Right lobe of liver (tissue), 6 donors: ENCODE data around the gene PITX2. TPM values are rescaled to one million over a fixed set of nuclear protein-coding genes. Genes with fewer than 3 reads are reported as not detected.

Experiments used
- ATAC-seq, 4 donors: fragments of 200-7000 bp; cut with Tn5 transposase; one replicate each; pipeline ENCODE4 v1.9.1; 2020; ENCODE audit warnings: mild to moderate bottlenecking in 4 of 4, moderate library complexity in 4 of 4
- DNase-seq, 3 donors: peaks; one replicate each; pipeline ENCODE4 v3.0.0-alpha.2; 2020
- H3K27ac ChIP-seq, 3 donors: fragments of 200-600 bp; one replicate each; pipeline ENCODE4 v1.8.0; 2022
- H3K27me3 ChIP-seq, 2 donors: fragments of 200-600 bp; one replicate each; pipeline ENCODE4 v1.8.0; 2022
- H3K36me3 ChIP-seq, 4 donors: fragments of 200-600 bp; sonication (generic) in 1 of 4; one replicate each; pipeline versions ENCODE4 v1.5.1 to v1.8.0; 2017 to 2022; ENCODE audit warnings: control low read depth in 1 of 4
- H3K4me1 ChIP-seq, 4 donors: fragments of 200-600 bp; sonication (generic) in 1 of 4; one replicate each; pipeline versions ENCODE4 v1.5.1 to v1.8.0; 2017 to 2022; ENCODE audit warnings: control low read depth in 1 of 4
- H3K4me3 ChIP-seq, 3 donors: fragments of 200-600 bp; one replicate each; pipeline ENCODE4 v1.8.0; 2022
- H3K9me3 ChIP-seq, 4 donors: fragments of 200-600 bp; sonication (generic) in 1 of 4; one replicate each; pipeline versions ENCODE4 v1.5.1 to v1.8.0; 2017 to 2022; ENCODE audit warnings: control low read depth in 1 of 4
- POLR2A ChIP-seq: fragments of 450-650 bp; IDR thresholded peaks from one replicate; pipeline ENCODE4 v1.6.1; 2017; ENCODE audit warnings: antibody characterized with exemption, mild to moderate bottlenecking
- WGBS: methylation state at CpG from one replicate; pipeline ENCODE4 v1.1.6; 2018; ENCODE audit warnings: low coverage, low lambda C conversion rate; ENCODE audit not compliant: insufficient coverage; ENCODE audit errors: missing lambda C conversion rate; 5-methylcytosine and 5-hydroxymethylcytosine counted together
- intact Hi-C, 2 donors: fragments of 100-400 bp; cut with DNase I; formaldehyde crosslinking; loops; one replicate each; pipeline versions ENCODE4 v1.11.2 to v1.14.1; 2022
- total RNA-seq, 6 experiments: library from RNA; depleted of rRNA in 2 of 6; stranded (reverse); fragments of >200 nt in 2 of 6; fragmentation: NEBNext Ultra II Directional in 3 of 6; extraction: Animal tissue kit (Norgen Biotek cat#: 25700) in 3 of 6; gene quantifications; one replicate each; pipeline versions ENCODE4 v1.1.0 to v1.2.4, GENCODE V29; 2016 to 2023
- TF ChIP-seq, protein P1 (sequence below), 4 donors: fragments of 200-600 bp in 3 of 4; fragments of 450-650 bp in 1 of 4; IDR thresholded peaks; one replicate each; pipeline versions ENCODE4 v1.5.1 to v1.8.0; 2016 to 2022; ENCODE audit warnings: antibody characterized with exemption in 4 of 4, mild to moderate bottlenecking in 2 of 4
- donor health status: DM: no; HTN: yes; CAD: no.
- donor health status: DM: no; HTN: no; CAD: no.
- donor health status: DM: no; HTN: no; CAD: no.
- donor health status: DM: no; HTN: yes; CAD: no.
- donor health status: DM: no; HTN: yes; CAD: no.

PITX2 gene
- total RNA-seq, 6 experiments from 2014 or later: not detected

DNA sequence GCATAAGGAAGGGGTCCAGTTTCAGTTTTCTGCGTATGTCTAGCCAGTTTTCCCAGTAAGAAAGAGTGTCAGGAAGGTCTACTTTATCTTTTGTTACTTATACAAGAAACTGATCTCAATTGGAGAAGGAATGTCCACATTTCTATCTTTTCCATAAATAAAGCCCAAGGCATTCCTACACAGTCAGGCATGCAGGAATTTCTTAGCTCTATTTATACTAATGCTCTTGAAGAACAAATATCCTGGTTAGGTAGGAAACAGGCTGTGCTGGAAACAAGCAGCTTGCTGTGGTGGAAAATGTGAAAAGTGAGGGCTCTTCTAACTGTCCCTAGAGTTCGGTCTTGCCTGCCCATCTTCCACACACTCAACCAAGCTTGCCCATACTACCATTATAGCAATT is 37.9 kb upstream of the PITX2 start:
- no peak for ATAC-seq
- TF ChIP-seq POLR2A: no peak

DNA sequence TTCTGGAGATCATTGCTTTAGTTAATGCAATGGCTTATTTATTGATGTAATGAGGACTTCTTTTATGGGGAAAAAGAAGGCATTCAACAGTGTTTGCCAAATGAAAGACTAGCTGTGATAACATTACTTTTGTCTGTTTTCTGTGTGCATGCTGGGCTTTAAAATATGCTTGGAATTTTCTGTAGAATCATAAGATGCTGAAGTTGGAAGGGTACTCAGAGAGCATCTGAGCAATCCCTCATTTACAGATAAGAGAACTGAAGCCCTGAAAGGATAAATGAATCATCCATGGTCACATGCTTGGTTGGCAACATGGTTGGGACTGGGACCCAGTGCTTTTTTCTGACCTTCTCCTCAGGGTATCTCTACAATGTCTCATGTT is 31.4 kb upstream of the PITX2 start:
- Histone ChIP-seq H3K4me3 (no peak overlapping the region), H3K27me3 (no peaks in the 10 kb centered on the region), H3K4me1 (no peaks in the 10 kb centered on the region), H3K36me3 (no peaks in the 10 kb centered on the region), H3K27ac (no peak overlapping the region), H3K9me3 (no peaks in the 10 kb centered on the region)
- TF ChIP-seq POLR2A: no peak
- TF ChIP-seq, protein P1, sequence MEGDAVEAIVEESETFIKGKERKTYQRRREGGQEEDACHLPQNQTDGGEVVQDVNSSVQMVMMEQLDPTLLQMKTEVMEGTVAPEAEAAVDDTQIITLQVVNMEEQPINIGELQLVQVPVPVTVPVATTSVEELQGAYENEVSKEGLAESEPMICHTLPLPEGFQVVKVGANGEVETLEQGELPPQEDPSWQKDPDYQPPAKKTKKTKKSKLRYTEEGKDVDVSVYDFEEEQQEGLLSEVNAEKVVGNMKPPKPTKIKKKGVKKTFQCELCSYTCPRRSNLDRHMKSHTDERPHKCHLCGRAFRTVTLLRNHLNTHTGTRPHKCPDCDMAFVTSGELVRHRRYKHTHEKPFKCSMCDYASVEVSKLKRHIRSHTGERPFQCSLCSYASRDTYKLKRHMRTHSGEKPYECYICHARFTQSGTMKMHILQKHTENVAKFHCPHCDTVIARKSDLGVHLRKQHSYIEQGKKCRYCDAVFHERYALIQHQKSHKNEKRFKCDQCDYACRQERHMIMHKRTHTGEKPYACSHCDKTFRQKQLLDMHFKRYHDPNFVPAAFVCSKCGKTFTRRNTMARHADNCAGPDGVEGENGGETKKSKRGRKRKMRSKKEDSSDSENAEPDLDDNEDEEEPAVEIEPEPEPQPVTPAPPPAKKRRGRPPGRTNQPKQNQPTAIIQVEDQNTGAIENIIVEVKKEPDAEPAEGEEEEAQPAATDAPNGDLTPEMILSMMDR (IDR thresholded peaks at IDR 0.05): no peak
- intact Hi-C loops: no loop called here
- ATAC-seq (no peak), DNase-seq (no peak)

More for the DNA sequence above, 37.9 kb upstream of the PITX2 start:
- Histone ChIP-seq H3K9me3 (no peaks in the 10 kb centered on the region), H3K27ac (no peak overlapping the region), H3K36me3 (no peaks in the 10 kb centered on the region), H3K27me3 (no peaks in the 10 kb centered on the region), H3K4me3 (no peak overlapping the region), H3K4me1 (no peaks in the 10 kb centered on the region)
- WGBS: 81% methylated on average over 2 of the region's 2 CpGs
- no peak for DNase-seq
- intact Hi-C loops: no loop called here

- Histone ChIP-seq H3K27me3 (no peaks in the 10 kb centered on the region), H3K9me3 (no peaks in the 10 kb centered on the region), H3K4me3 (no peak overlapping the region), H3K27ac (no peak overlapping the region), H3K36me3 (no peaks in the 10 kb centered on the region), H3K4me1 (no peaks in the 10 kb centered on the region)
- ATAC-seq (no peak), DNase-seq (no peak)
- 48% methylated on average over 6 of the region's 6 CpGs for WGBS
- TF ChIP-seq POLR2A: no peak
- TF ChIP-seq, protein P1 (IDR thresholded peaks at IDR 0.05): no peak
- intact Hi-C loops: no loop called here
Observed at GRCh38 chr4:110653321-110654253, 30.7 kb upstream of the PITX2 start.

GRCh38 chr4:110644008-110644407 is 21.1 kb upstream of the PITX2 start:
- ATAC-seq: peak; percentile 43 to 90 (median 55)
- intact Hi-C loops: no loop called here
- no peaks in the 10 kb centered on the region for H3K9me3 ChIP-seq
- no peak overlapping the region for H3K27ac ChIP-seq
- H3K4me3 ChIP-seq: no peak overlapping the region
- H3K27me3 ChIP-seq: peaks cover 20 to 26% of the 10 kb centered on the region in 2 donors
- TF ChIP-seq, protein P1 (IDR thresholded peaks at IDR 0.05): no peak
- TF ChIP-seq POLR2A: no peak
- peak in 1 of 3 donors; percentile 56 for DNase-seq
- no peaks in the 10 kb centered on the region for H3K36me3 ChIP-seq
- peaks cover 0 to 8% (median 0%) of the 10 kb centered on the region in 4 donors for H3K4me1 ChIP-seq
- 10% methylated on average over 1 of the region's 1 CpG for WGBS

GRCh38 chr4:110643096-110643495 is 20.2 kb upstream of the PITX2 start:
- H3K27ac ChIP-seq: no peak overlapping the region
- intact Hi-C loops: no loop called here
- peaks cover 0 to 8% (median 0%) of the 10 kb centered on the region in 4 donors for H3K4me1 ChIP-seq
- no peaks in the 10 kb centered on the region for H3K9me3 ChIP-seq
- 70% methylated on average over 1 of the region's 1 CpG for WGBS
- DNase-seq: no peak
- H3K27me3 ChIP-seq: peaks cover 20 to 34% of the 10 kb centered on the region in 2 donors
- TF ChIP-seq POLR2A: no peak
- TF ChIP-seq, protein P1 (IDR thresholded peaks at IDR 0.05): no peak
- no peak for ATAC-seq
- no peak overlapping the region for H3K4me3 ChIP-seq
- no peaks in the 10 kb centered on the region for H3K36me3 ChIP-seq
